Activated naive CD8-positive, alpha-beta T cell (primary cell): ENCODE results near the gene ADAM10.
"Not testable (repeated sequence)": the region's sequence is repeated elsewhere in the genome, so short reads cannot be mapped to it uniquely, and the experiment has no call there.

Experiments
- H3K27ac Mint-ChIP-seq: one replicate; pipeline ENCODE4 v1.8.0; 2021; ENCODE audit warnings: mixed read lengths
- H3K27me3 Mint-ChIP-seq: one replicate; pipeline ENCODE4 v1.8.0; 2021; ENCODE audit warnings: mixed read lengths
- H3K36me3 Mint-ChIP-seq: one replicate; pipeline ENCODE4 v1.8.0; 2021; ENCODE audit warnings: mixed read lengths
- H3K4me1 Mint-ChIP-seq: one replicate; pipeline ENCODE4 v1.8.0; 2021; ENCODE audit warnings: low read depth, mixed read lengths
- H3K4me3 Mint-ChIP-seq: one replicate; pipeline ENCODE4 v1.8.0; 2021; ENCODE audit warnings: mild to moderate bottlenecking, mixed read lengths
- H3K9me3 Mint-ChIP-seq: one replicate; pipeline ENCODE4 v1.8.0; 2021; ENCODE audit warnings: low read depth, mixed read lengths

ADAM10 gene

DNA sequence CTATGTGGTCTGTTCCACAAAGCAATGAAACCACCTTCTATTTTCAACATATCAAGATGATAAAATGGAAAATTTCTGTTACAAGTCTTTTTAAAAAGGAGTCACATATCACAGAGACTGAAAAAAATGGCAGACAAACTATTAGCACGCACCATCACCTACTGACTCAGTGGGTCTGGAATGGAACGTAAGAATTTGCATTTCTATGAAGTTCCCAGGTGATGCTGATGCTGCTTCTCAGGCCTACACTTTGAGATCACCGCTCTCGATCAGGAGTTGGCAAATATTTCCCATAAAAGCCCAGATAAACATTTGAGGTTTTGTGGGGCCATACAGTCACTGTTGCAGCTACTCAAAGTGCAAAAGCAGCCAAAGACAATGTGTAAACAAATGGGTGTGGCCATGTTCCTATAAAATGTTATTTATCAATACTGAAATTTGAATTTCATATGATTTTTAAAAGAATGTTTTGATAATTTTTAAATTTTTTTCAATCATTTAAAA, 142.9 kb downstream of the ADAM10 start:
- H3K4me1 Mint-ChIP-seq: peaks cover 10% of the 10 kb centered on the region
- H3K4me3 Mint-ChIP-seq: no peak overlapping the region
- H3K9me3 Mint-ChIP-seq: no peaks in the 10 kb centered on the region
- no peaks in the 10 kb centered on the region for H3K27me3 Mint-ChIP-seq
- peaks cover 27% of the 10 kb centered on the region for H3K36me3 Mint-ChIP-seq
- H3K27ac Mint-ChIP-seq: no peak overlapping the region

DNA sequence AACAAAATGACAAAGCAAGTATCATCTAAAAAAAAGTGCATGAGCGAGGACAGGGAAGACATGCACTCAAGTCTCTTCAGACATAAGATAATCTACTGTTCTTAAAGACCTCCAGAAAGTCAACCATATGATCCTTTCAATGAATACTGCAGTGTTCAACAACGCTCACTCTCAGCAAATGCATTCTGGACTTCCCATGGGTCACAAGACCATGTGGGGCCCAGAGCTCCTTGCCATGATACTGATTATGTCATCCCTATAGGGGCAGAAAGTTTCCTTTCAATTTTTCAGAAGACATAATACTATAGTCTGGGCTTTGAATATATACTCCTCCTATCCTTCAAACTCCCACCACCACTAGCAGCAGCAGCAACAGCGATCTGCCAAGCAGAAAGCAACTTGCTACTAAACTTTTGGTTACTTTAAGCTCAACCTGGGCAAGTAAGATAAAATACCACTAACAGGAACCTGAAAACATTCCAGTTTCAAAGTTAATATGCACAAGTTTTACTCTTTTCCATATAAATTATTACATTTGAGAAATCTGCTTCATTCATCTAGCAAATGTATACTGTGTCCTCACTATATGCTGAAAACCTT, 143.5 kb downstream of the ADAM10 start:
- Mint-ChIP-seq H3K27ac (no peak overlapping the region), H3K9me3 (no peaks in the 10 kb centered on the region), H3K36me3 (peaks cover 27% of the 10 kb centered on the region), H3K4me1 (peaks cover 10% of the 10 kb centered on the region), H3K4me3 (no peak overlapping the region), H3K27me3 (no peaks in the 10 kb centered on the region)

DNA sequence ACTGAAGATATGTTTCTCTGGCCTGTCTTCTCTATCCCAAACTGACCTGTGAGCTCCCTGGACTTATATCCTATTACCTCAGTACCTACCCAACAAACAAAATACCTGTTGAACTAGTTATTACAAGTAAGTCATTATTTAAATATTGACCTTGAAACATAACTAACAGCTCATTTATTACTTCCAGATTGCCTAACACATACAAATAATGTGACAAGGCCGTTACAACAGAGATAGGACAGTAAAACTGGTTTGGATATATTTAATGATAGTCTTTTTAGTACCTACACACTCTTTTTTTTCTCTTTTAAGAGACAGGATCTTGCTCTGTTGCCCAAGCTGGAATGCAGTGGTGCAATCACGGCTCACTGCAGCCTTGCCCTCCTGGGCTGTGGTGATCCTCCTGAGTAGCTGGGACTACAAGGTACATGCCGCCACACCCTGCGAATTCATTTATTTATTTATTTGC, 145.0 kb downstream of the ADAM10 start:
- Mint-ChIP-seq H3K9me3 (no peaks in the 10 kb centered on the region), H3K4me3 (no peak overlapping the region), H3K27ac (no peak overlapping the region)

DNA sequence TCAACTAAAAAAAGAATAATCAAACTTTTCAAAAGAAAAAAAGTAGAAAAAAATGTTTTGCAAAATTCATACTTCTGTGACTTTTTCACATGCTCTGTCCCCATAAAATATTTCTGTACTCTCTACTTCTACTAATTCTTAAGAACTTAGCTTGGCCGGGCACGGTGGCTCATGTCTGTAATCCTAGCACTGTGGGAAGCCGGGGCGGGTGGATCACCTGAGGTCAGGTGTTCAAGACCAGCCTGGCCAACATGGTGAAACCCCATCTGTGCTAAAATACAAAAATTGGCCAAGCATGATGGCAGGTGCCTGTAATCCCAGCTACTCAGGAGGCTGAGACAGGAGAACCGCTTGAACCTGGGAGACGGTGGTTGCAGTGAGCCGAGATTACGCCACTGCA, 145.6 kb downstream of the ADAM10 start:
- not testable (repeated sequence) for H3K9me3 Mint-ChIP-seq, H3K27me3 Mint-ChIP-seq, H3K4me3 Mint-ChIP-seq, H3K27ac Mint-ChIP-seq
- Mint-ChIP-seq H3K4me1 (peaks cover 10% of the 10 kb centered on the region), H3K36me3 (peaks cover 23% of the 10 kb centered on the region)

More for the DNA sequence above, 145.0 kb downstream of the ADAM10 start:
- Mint-ChIP-seq H3K36me3 (peaks cover 20% of the 10 kb centered on the region), H3K4me1 (peaks cover 10% of the 10 kb centered on the region), H3K27me3 (no peaks in the 10 kb centered on the region)

DNA sequence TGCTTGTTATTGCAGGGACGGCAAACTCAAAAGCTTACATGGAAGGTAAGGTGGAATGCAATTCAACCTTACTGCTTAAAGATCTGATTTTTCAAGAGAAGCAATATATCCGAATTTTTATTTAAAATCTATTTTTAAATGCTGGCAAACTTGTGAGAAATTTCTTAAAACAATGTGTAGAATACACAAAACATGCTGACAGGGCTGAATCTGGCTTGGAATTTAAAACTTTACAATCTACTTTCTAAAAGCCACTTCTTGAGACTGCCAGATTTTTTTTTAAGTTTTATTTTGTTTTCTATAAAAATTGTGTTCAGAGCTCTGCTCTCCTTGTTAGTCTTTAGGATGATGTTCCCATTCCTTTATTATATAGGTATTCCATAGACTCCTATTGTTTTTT, 146.7 kb downstream of the ADAM10 start:
- H3K36me3 Mint-ChIP-seq: peaks cover 20% of the 10 kb centered on the region
- no peak overlapping the region for H3K27ac Mint-ChIP-seq
- no peaks in the 10 kb centered on the region for H3K9me3 Mint-ChIP-seq
- no peak overlapping the region for H3K4me3 Mint-ChIP-seq
- H3K27me3 Mint-ChIP-seq: no peaks in the 10 kb centered on the region
- peaks cover 2% of the 10 kb centered on the region for H3K4me1 Mint-ChIP-seq

DNA sequence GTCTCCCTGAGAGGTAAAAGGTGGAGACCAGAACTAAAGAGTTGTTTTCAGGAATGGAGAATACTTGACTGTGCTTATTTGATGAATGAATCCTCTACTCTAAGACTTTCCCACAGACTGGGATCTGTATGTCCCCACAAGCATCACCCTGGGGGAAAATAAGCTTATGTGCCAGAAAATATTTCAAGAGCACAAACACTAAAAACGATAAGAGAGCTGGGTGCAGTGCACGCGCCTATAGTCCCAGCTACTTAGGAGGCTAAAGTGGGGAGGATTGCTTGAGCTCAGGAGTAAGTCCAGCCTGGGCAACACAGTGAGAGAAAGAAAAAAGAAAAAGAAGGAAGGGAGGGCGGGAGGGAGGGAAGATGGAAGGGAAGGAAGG, 150.7 kb downstream of the ADAM10 start:
- Mint-ChIP-seq H3K36me3 (peaks cover 19% of the 10 kb centered on the region), H3K4me1 (peaks cover 2% of the 10 kb centered on the region), H3K27me3 (no peaks in the 10 kb centered on the region), H3K27ac (peak overlapping the region; percentile 28), H3K9me3 (no peaks in the 10 kb centered on the region), H3K4me3 (no peak overlapping the region)

DNA sequence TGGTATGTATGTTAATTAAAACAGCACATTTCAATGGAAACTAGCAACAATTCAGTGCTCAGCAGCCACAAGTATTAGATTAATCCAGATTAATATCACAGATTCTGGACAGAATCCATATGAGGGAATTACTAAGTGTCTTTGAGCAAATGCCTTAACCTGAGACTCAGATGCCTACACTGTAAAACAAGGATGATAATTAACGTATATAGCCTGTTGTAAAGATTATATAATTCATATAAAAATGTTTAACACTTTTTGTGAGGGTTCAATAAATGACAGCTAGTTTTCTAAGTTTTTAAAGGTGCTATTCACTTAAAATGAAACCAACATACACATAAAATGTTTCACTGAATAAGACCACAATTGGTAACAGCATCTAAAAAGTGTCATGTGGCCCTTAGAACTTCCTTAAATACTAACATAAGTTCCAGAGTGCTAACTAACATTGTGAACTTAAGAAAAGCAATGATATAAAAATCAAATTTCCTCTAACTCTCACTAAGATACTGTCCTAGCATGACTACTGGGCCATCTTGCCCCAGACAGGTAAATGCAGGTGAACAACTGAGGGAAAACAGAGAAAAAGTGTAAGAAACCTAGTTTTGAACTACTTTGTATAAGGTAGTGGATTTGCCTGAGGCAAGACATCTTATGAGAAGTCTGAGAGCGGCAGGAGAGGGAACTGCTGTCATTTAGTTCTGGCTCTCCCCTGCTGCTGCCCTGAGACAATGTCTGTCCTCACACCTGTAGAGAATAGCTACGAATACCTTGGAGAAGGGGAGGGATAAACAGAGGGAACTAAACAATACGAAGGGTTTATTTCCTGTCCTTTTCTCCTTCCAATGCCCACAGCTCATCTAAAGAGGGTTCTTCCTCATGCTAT, 151.3 kb downstream of the ADAM10 start:
- Mint-ChIP-seq H3K9me3 (no peaks in the 10 kb centered on the region), H3K4me1 (peaks cover 2% of the 10 kb centered on the region), H3K4me3 (no peak overlapping the region), H3K36me3 (peaks cover 18% of the 10 kb centered on the region), H3K27me3 (no peaks in the 10 kb centered on the region), H3K27ac (peak overlapping the region; percentile 28)

DNA sequence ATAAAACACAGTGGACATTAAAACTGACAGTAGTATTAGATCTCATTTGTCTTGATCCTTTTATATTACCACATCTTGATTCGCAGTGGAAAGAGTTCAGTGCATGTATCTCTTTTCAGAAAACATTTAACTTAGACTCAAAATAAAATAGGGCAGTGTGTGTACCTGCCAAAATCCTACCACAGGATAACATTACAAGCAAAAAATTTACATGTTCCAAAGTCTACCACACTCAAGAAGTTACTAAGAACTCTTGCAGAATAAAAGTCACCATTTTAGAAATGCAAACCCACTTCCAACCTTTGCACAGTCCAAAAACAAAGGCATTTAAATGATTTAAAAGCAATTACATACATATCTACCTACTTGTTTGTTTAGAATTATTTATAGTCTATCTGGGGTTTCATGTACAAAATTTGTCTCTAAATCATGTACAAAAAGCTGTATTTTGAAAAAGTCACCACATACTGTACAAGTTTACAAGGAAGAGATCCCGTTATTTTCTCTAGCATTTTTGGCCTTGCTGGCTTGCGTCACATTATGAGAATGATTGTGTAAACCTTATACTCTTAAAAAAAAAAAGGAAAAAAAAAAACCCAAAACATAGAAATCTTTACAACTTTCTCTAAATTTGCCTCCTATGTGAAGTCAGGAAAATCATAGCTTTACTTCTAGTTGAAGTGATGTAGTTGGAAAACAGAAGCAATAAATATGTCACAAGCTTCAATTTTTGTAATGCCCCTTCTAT, 153.8 kb downstream of the ADAM10 start:
- Mint-ChIP-seq H3K4me1 (peaks cover 2% of the 10 kb centered on the region), H3K4me3 (no peak overlapping the region), H3K36me3 (peaks cover 20% of the 10 kb centered on the region), H3K27ac (no peak overlapping the region), H3K27me3 (no peaks in the 10 kb centered on the region), H3K9me3 (no peaks in the 10 kb centered on the region)

DNA sequence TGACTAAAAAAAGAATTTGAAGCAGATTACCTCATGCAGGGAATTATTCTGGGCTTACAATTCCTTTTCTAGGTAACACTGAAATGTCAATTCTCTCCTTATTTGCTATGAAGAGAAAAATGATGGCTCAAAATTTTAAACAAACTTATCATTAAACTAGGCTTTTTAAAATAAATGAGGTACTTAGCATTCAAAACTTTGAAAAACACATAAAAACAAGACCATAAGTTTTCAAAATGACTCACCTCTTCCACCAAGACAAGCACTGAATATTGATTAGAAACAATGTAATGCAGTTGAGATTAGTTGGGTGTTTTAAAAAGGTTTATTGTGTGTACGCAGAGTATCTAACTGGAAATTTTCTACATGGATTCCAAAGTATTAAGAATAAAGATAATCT, 154.6 kb downstream of the ADAM10 start:
- Mint-ChIP-seq H3K27me3 (no peaks in the 10 kb centered on the region), H3K36me3 (peaks cover 20% of the 10 kb centered on the region)

DNA sequence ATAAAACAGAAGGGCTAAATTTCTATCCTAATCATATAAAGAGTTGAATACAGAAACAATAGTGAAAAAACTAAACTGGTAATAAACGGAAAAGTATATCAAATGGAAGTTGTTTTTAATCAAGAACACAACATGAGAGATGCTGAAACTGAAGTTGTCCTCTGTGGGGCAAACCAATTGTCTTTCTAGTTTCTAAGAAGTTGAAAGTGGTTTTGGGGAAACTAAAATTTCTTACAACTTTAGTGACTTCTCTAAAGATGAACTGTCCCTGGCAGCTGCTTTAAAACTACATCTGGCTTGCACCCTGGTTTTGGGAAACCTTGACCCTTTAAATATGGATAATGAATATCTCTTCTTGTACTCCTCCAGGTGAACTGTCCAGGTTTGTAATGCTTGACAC, 155.6 kb downstream of the ADAM10 start:
- no peaks in the 10 kb centered on the region for H3K27me3 Mint-ChIP-seq
- peaks cover 16% of the 10 kb centered on the region for H3K36me3 Mint-ChIP-seq
- H3K9me3 Mint-ChIP-seq: no peaks in the 10 kb centered on the region
- peak overlapping the region; percentile 8 for H3K27ac Mint-ChIP-seq
- H3K4me1 Mint-ChIP-seq: peaks cover 6% of the 10 kb centered on the region
- H3K4me3 Mint-ChIP-seq: no peak overlapping the region

More for the DNA sequence above, 154.6 kb downstream of the ADAM10 start:
- H3K27ac Mint-ChIP-seq: no peak overlapping the region
- H3K9me3 Mint-ChIP-seq: no peaks in the 10 kb centered on the region
- peaks cover 6% of the 10 kb centered on the region for H3K4me1 Mint-ChIP-seq
- H3K4me3 Mint-ChIP-seq: no peak overlapping the region

DNA sequence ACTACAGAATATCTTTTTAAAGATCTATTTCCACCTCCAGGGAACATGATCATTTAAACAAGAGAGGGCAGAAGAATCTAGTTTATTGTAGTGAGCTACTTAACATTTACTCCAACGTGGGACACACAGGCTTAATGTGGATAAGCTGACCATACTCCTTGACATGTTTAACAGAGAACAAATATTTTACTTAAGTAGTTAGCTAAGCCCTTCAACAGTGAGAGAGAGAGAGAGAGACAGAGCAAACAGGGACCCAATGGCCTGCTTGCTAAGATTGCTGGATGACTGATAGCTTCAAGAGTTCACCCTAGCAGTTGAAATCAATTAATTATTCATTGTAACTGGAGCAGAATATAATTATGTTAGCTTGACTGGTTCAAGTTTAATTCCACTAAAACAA, 158.6 kb downstream of the ADAM10 start:
- peak overlapping the region; percentile 30 for H3K27ac Mint-ChIP-seq
- no peaks in the 10 kb centered on the region for H3K9me3 Mint-ChIP-seq
- H3K27me3 Mint-ChIP-seq: no peaks in the 10 kb centered on the region
- H3K36me3 Mint-ChIP-seq: peaks cover 14% of the 10 kb centered on the region
- H3K4me1 Mint-ChIP-seq: peaks cover 6% of the 10 kb centered on the region
- H3K4me3 Mint-ChIP-seq: no peak overlapping the region

DNA sequence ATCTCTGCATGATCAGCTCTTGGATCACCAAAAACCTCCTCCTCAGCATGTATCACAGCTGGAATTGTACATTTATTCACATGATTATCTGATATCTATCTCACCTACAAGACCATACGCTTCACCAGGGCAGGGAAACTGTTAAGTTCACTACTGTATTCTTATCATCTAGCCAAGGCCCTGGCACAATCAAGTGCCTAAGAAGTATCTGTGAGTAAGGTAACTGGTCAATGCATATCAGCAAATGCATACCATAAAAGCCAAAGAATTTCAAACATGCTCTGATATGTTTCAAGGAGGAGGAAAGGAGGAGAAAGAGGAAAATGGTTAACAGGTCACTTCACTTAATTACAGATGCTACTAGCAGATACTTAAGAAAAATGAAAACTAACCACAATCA, 159.3 kb downstream of the ADAM10 start:
- Mint-ChIP-seq H3K27ac (no peak overlapping the region), H3K27me3 (no peaks in the 10 kb centered on the region)

DNA sequence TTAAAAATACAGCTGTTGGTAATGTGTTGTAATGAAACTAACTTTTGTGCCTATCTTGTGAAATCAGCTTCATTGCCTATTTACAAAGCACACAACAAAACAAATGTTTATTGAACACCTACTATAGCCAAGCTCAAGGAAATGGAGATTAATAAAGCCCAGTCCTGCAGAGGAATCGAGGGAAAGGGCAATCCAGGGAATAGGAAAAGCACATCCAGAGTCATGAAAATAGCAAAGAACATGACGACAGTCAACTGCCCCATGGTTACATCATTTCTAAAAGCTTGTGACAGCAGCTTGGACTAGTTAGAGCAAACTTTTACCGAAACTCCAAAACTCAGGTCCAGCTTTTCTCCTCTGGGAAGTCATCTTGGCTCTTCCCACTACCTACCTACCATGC, 160.5 kb downstream of the ADAM10 start:
- peaks cover 14% of the 10 kb centered on the region for H3K4me1 Mint-ChIP-seq
- no peaks in the 10 kb centered on the region for H3K27me3 Mint-ChIP-seq
- no peaks in the 10 kb centered on the region for H3K9me3 Mint-ChIP-seq
- H3K27ac Mint-ChIP-seq: no peak overlapping the region
- H3K36me3 Mint-ChIP-seq: peaks cover 11% of the 10 kb centered on the region
- no peak overlapping the region for H3K4me3 Mint-ChIP-seq

More for the DNA sequence above, 159.3 kb downstream of the ADAM10 start:
- Mint-ChIP-seq H3K4me3 (no peak overlapping the region), H3K4me1 (peaks cover 10% of the 10 kb centered on the region), H3K36me3 (peaks cover 14% of the 10 kb centered on the region), H3K9me3 (no peaks in the 10 kb centered on the region)

DNA sequence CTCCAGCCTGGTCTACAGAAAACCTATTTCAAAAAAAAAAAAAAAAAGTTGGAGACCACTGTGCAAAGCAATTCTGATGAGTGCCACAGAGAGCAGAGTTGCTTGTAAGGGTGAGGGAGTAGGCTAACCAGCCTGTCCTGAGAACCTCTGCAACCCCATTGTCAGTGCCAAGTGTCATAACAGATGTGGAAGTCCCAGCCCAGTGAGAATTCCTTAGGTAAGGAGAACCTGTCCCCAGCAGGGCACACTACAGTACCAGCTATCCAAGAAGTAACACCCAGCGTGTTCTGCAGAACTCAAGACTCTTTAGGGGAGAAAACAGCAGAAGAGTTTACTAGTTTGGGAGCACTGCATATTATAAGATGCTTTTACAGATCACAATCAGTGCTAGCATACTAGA, 161.4 kb downstream of the ADAM10 start:
- Mint-ChIP-seq H3K27me3 (no peaks in the 10 kb centered on the region), H3K36me3 (peaks cover 10% of the 10 kb centered on the region), H3K4me1 (peaks cover 14% of the 10 kb centered on the region), H3K9me3 (no peaks in the 10 kb centered on the region), H3K27ac (no peak overlapping the region), H3K4me3 (no peak overlapping the region)

DNA sequence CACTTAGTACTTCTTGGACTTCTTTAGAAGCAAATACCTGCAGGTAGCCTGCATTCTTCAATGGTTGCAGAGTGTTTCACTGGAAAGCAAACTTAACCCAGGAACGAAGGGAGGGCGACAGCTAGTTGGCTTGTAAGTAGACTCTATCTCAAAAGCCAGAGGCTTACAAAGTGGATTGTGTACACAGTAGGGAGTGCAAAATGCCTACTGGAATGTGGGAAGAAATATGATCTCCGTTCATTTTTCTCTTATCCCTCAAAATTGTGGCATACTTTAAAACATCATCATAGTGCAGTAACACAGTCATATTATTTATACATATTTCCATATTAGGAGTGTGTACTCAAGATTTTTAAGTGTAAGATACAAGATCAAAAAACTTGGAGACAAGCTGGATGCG, 162.0 kb downstream of the ADAM10 start:
- Mint-ChIP-seq H3K27me3 (no peaks in the 10 kb centered on the region), H3K36me3 (peaks cover 10% of the 10 kb centered on the region), H3K4me1 (peaks cover 14% of the 10 kb centered on the region), H3K9me3 (no peaks in the 10 kb centered on the region), H3K27ac (no peak overlapping the region), H3K4me3 (no peak overlapping the region)
